SU-DHL-6 (cell line): Measurements from ENCODE around the gene CFL2.

Source experiments
- H2AFZ ChIP-seq: fragments of 200-600 bp; sonication (generic); 2 replicates; pipeline ENCODE4 v1.6.1; 2014; ENCODE audit warnings: low read depth, mild to moderate bottlenecking, moderate library complexity, mixed read lengths, antibody characterized with exemption, low read length; ENCODE audit not compliant: severe bottlenecking
- H3F3A ChIP-seq: fragments of 200-600 bp; shearing (Covaris generic); 2 replicates; pipeline ENCODE4 v1.6.0; 2016; ENCODE audit warnings: antibody characterized with exemption, mild to moderate bottlenecking; ENCODE audit not compliant: insufficient read depth
- H3K27ac ChIP-seq: fragments of 200-600 bp; sonication (generic); 2 replicates; pipeline ENCODE4 v1.5.1; 2016; ENCODE audit warnings: low read depth, mild to moderate bottlenecking, low read length, moderate library complexity, mixed read lengths
- H3K27me3 ChIP-seq: fragments of 200-600 bp; sonication (generic), shearing (Covaris generic); 2 replicates; pipeline ENCODE4 v1.6.0; 2014; ENCODE audit warnings: mild to moderate bottlenecking, low read length
- H3K36me3 ChIP-seq: fragments of 200-600 bp; sonication (generic); 2 replicates; pipeline ENCODE4 v1.6.1; 2014; ENCODE audit warnings: mild to moderate bottlenecking, low read length, mixed read lengths
- H3K4me2 ChIP-seq: fragments of 300-600, 200-600 bp; shearing (Covaris generic), sonication (generic); 2 replicates; pipeline ENCODE4 v1.6.0; 2014; ENCODE audit warnings: low read length, low read depth, mild to moderate bottlenecking; ENCODE audit not compliant: poor library complexity, severe bottlenecking
- H3K4me3 ChIP-seq: fragments of 200-600 bp; sonication (generic); 2 replicates; pipeline ENCODE4 v1.5.1; 2014; ENCODE audit warnings: antibody characterized with exemption, low read length, mild to moderate bottlenecking, mixed read lengths; ENCODE audit not compliant: insufficient read depth, poor library complexity, severe bottlenecking
- H3K79me2 ChIP-seq: fragments of 200-600 bp; sonication (generic); 2 replicates; pipeline ENCODE4 v1.6.1; 2014; ENCODE audit warnings: mild to moderate bottlenecking, low read length, moderate library complexity; ENCODE audit not compliant: insufficient read depth
- H3K9ac ChIP-seq: fragments of 200-600 bp; sonication (generic); 2 replicates; pipeline ENCODE4 v1.7.0; 2014; ENCODE audit warnings: mild to moderate bottlenecking, low read length
- H3K9me2 ChIP-seq: fragments of 200-600 bp; sonication (generic); replicated peaks from 2 replicates; pipeline ENCODE4 v1.6.1; 2014; ENCODE audit warnings: low read length; ENCODE audit not compliant: insufficient read depth
- H3K9me3 ChIP-seq: fragments of 200-600 bp; sonication (generic); 2 replicates; pipeline ENCODE4 v1.6.1; 2014; ENCODE audit warnings: low read length, mixed read lengths; ENCODE audit not compliant: insufficient read depth
- H4K20me1 ChIP-seq: fragments of 200-600 bp; sonication (generic); 2 replicates; pipeline ENCODE4 v1.6.1; 2014; ENCODE audit warnings: low read depth, mild to moderate bottlenecking, antibody characterized with exemption, low read length, moderate library complexity, mixed read lengths
- CTCF ChIP-seq: fragments of 200-600 bp; sonication (generic); IDR thresholded peaks from one replicate; pipeline ENCODE4 v1.5.1; 2017; ENCODE audit warnings: antibody characterized with exemption, mild to moderate bottlenecking, low read length, moderate library complexity; ENCODE audit not compliant: insufficient read depth, poor library complexity, severe bottlenecking
- EZH2phosphoT487 ChIP-seq: fragments of 200-600 bp; sonication (generic), shearing (Covaris generic); conservative IDR thresholded peaks from 2 replicates; pipeline ENCODE4 v1.6.1; 2018; ENCODE audit warnings: mild to moderate bottlenecking, antibody characterized with exemption, low read length, moderate library complexity, mixed read lengths

CFL2 gene

DNA sequence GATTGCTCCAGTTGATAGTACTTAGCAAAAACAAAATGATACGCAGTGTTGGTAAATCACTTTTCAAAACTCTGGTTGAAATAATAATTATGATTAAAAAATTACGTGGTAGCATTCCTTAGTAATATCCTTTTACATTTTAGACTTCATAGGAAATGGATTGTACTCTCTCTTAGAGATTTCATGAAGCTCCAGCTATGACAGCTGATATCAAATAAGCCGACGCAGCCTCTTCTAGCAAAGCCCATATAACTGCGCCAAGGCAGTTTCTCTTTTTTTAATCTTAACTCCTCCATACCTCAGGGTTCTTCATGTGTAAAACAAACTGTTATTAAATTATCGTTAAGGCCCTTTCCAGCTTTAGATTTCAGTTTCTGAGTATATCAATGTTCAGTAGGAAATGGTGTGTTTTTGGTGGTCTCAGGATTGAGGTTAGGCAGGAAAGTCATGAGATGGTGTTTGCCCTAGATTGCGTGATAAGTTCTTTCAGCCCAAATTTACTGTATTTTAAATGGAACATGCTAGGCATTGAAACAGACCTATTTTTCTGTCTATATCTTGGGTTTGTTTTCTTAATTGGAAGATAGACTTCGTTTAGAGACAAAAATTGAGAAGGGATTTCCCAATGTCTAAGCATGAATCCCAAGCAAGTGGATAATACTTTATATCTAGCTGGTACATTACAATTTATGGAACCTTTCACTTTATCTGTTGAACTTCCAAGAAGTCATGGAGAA lies 902 bp upstream of the CFL2 start:
- peaks cover 10% of the 10 kb centered on the region; the same call in 1 of the 2 replicates for H3K36me3 ChIP-seq
- H4K20me1 ChIP-seq: no peaks in the 10 kb centered on the region
- TF ChIP-seq EZH2phosphoT487 (no peak), CTCF (no peak)
- peak overlapping the region; percentile 87 for H2AFZ ChIP-seq
- H3K9me2 ChIP-seq: no peaks in the 10 kb centered on the region
- peak overlapping the region; percentile 71 for H3K9ac ChIP-seq
- peak overlapping the region; percentile 62 for H3K4me2 ChIP-seq
- no peaks in the 10 kb centered on the region for H3K9me3 ChIP-seq
- no peaks in the 10 kb centered on the region for H3K79me2 ChIP-seq
- peak overlapping the region; percentile 61 for H3K4me3 ChIP-seq
- H3K27me3 ChIP-seq: no peaks in the 10 kb centered on the region
- peaks cover 9% of the 10 kb centered on the region for H3F3A ChIP-seq
- no peak overlapping the region for H3K27ac ChIP-seq

- no peak for TF ChIP-seq CTCF
- TF ChIP-seq EZH2phosphoT487: no peak
- Histone ChIP-seq H4K20me1 (no peaks in the 10 kb centered on the region), H3K36me3 (peaks cover 10% of the 10 kb centered on the region; the same call in 1 of the 2 replicates), H3K4me3 (peak overlapping the region; percentile 61), H3K4me2 (peak overlapping the region; percentile 62), H3K9me3 (no peaks in the 10 kb centered on the region), H2AFZ (peak overlapping the region; percentile 87), H3F3A (peaks cover 9% of the 10 kb centered on the region), H3K79me2 (no peaks in the 10 kb centered on the region), H3K9me2 (no peaks in the 10 kb centered on the region), H3K9ac (peak overlapping the region; percentile 71), H3K27ac (no peak overlapping the region), H3K27me3 (no peaks in the 10 kb centered on the region)
Measured at GRCh38 chr14:34713681-34714319, 593 bp downstream of the CFL2 start.

DNA sequence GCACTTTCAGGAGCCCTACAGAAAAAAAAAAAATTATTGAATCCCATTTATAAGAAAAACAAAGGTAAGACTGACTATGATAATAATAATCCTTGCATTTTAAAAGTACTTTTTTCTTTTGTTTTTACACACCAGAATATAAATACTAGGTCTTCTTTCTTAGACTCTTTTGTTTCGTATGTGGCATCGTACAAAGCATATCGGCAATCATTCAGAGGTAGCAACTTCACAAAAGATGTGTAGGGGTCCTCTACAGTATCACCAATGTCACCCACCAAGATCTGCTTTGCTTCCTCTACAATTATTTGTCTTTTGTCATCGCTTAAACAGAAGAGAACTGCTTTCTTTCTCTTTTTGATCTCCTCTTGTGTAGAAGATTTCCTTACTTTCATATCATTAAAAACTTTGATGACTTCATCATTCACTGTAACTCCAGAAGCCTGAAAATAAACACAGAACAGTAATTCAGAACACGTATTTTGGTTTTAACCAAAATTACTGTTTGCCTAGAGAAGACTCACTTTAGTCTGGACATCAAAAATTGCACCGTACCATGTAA lies 1.2 kb downstream of the CFL2 start:
- Histone ChIP-seq H3K27me3 (no peaks in the 10 kb centered on the region), H3K9me3 (no peaks in the 10 kb centered on the region), H3K4me2 (peak overlapping the region; percentile 62), H3K9me2 (no peaks in the 10 kb centered on the region), H2AFZ (peak overlapping the region; percentile 87), H3K27ac (no peak overlapping the region), H4K20me1 (no peaks in the 10 kb centered on the region), H3K79me2 (no peaks in the 10 kb centered on the region), H3K4me3 (peak overlapping the region; percentile 61), H3K36me3 (peaks cover 10% of the 10 kb centered on the region; the same call in 1 of the 2 replicates), H3K9ac (peak overlapping the region; percentile 71), H3F3A (peaks cover 9% of the 10 kb centered on the region)
- TF ChIP-seq EZH2phosphoT487: no peak
- TF ChIP-seq CTCF: no peak
